AG04450 (cell line): ENCODE results near the gene DCBLD1. TPM values are rescaled to one million over a fixed set of nuclear protein-coding genes. Genes with fewer than 3 reads are reported as not detected.
A peak's percentile ranks its signal among the peaks of the same experiment; 100 is the strongest.

Experiments used
- CTCF ChIA-PET: fragments of 300-600, 350-600 bp; formaldehyde crosslinking; extraction: SDS; loops from one replicate; lab custom pipeline; 2022; ENCODE audit warnings: antibody characterized with exemption, inconsistent platforms; lab: Charles Lee
- POLR2A ChIA-PET: fragments of 350-600 bp; formaldehyde crosslinking; extraction: SDS; loops from one replicate; lab custom pipeline; 2021; ENCODE audit warnings: antibody characterized with exemption, inconsistent platforms; lab: Yijun Ruan, JAX
- DNase-seq: peaks from one replicate; pipeline ENCODE4 v3.0.0-alpha.2; 2011; ENCODE audit warnings: low read depth, low spot score
- H3K27ac ChIP-seq: one replicate; pipeline ENCODE4 v1.5.1; 2012; ENCODE audit warnings: low read depth, low read length, control low read depth
- H3K27me3 ChIP-seq: one replicate; pipeline ENCODE4 v1.6.0; 2012; ENCODE audit warnings: low read length; ENCODE audit not compliant: control insufficient read depth, insufficient read depth
- H3K4me3 ChIP-seq: 2 replicates; pipeline ENCODE4 v1.5.1; 2011; ENCODE audit warnings: mild to moderate bottlenecking, low read depth, low read length, control low read depth
- H3K9me3 ChIP-seq: 2 replicates; pipeline ENCODE4 v1.5.1; 2012; ENCODE audit warnings: low read length; ENCODE audit not compliant: control insufficient read depth, insufficient read depth
- polyA plus RNA-seq: library from polyadenylated mRNA; depleted of rRNA; stranded (reverse); fragments of >200 nt; gene quantifications from 2 replicates; pipeline ENCODE4 v1.2.3, GENCODE V29; 2011
- TF ChIP-seq, protein P1 (sequence below): IDR thresholded peaks from 2 replicates; pipeline ENCODE4 v1.5.1; 2011; ENCODE audit warnings: low read depth, low read length, control low read depth, inconsistent platforms

DCBLD1 gene
- polyA plus RNA-seq, 1 experiment = 19.0 TPM

DNA sequence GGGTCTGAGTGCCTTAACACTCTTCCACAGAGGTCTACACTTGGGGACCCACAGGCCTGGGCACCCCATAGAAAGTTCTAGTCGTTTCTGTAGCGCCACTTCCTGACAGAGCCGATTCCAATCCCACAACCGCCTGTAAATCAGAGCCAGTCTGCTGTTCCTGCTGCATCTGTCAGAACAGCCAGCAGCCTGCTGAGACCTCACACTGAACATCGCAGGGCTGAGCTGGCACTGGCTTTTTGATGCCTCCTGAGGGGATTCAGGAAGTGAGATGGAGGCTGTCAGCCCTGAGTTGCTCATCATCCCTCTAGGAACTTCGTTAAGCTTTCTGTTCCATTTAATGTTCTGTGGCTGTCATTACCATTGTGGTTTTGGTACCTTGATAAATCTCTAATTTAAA is 48.9 kb downstream of the DCBLD1 start:
- Histone ChIP-seq H3K9me3 (no peaks in the 10 kb centered on the region), H3K4me3 (no peak overlapping the region), H3K27me3 (no peaks in the 10 kb centered on the region), H3K27ac (no peak overlapping the region)
- ChIA-PET CTCF (interaction anchor here (1.0 kb wide), 2 partner anchors 25 to 81 kb away, joined by 4 read pairs; no protein-coding TSS in a partner anchor), POLR2A (interaction anchor here (0.5 kb wide), 1 partner anchor 8 kb away, joined by 3 read pairs; no protein-coding TSS in a partner anchor)
- no peak for DNase-seq
- TF ChIP-seq, protein P1, sequence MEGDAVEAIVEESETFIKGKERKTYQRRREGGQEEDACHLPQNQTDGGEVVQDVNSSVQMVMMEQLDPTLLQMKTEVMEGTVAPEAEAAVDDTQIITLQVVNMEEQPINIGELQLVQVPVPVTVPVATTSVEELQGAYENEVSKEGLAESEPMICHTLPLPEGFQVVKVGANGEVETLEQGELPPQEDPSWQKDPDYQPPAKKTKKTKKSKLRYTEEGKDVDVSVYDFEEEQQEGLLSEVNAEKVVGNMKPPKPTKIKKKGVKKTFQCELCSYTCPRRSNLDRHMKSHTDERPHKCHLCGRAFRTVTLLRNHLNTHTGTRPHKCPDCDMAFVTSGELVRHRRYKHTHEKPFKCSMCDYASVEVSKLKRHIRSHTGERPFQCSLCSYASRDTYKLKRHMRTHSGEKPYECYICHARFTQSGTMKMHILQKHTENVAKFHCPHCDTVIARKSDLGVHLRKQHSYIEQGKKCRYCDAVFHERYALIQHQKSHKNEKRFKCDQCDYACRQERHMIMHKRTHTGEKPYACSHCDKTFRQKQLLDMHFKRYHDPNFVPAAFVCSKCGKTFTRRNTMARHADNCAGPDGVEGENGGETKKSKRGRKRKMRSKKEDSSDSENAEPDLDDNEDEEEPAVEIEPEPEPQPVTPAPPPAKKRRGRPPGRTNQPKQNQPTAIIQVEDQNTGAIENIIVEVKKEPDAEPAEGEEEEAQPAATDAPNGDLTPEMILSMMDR = no peak

DNA sequence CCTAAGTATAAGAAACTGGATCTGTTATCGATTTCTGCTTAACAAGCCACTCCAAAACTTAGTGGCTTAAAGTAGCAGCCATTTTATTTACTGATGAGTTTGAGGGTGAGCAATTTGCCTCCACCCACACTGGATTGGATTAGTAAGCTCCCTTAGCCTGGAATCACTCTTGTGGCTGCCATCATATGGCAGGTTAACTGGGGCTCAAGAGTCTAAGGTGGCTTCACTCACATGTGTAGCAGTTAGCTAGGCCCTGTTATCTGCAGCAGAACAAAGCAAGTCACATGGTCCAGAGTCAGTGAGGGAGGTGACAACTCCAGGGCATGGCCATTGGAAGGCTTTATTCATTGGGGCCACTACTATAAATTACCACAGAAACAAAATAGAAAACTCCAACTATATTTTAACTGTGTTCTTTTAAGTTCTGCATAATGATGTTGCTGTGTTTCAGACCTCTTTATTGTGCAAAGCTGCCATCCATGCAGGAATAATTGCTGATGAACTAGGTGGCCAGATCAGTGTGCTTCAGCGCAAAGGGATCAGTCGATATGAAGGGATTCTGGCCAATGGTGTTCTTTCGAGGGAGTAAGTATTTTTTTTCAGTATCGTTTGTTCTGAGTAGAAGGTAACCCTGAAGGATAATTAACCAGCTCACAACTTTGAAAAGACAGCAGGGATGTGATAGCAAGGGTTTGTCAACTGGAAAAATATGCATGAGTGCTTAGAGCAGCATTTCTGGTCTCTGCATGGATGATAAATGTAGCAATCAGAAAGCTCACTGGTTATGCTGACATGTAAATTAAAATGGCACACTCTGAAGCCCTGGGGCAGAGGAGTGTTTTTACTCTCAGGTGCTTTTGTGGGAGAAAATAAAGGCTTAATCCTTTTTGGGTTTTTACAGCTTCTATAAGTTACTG is 49.6 kb downstream of the DCBLD1 start:
- H3K9me3 ChIP-seq = no peaks in the 10 kb centered on the region
- ChIA-PET POLR2A (interaction anchor here (0.5 kb wide), 1 partner anchor 8 kb away, joined by 3 read pairs; no protein-coding TSS in a partner anchor), CTCF (interaction anchor here (0.9 to 1.0 kb wide), 3 partner anchors 23 to 82 kb away, joined by 3 to 4 read pairs (median 4); no protein-coding TSS in a partner anchor)
- H3K27ac ChIP-seq = no peak overlapping the region
- DNase-seq = no peak
- H3K27me3 ChIP-seq = no peaks in the 10 kb centered on the region
- no peak overlapping the region for H3K4me3 ChIP-seq
- TF ChIP-seq, protein P1 = no peak

DNA sequence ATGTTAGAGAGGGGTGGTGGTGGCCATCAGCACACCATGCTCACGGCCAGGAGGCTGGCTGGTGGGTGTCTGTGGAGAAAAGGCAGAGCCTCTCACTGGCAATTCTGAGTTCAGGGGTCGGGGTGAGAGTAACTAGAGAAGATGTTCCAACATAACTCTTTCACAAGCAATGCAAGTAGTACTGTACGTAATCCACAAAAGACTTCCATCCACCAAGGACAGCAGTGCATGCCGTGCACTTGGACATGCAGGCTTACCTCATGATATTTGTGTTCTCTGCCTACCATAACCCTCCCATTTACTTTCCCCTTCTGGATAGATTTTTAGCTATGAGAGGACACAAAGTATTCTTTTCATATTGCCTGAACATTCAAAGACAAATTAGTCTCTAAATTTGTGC is 51.3 kb downstream of the DCBLD1 start:
- no peak overlapping the region for H3K4me3 ChIP-seq
- H3K27ac ChIP-seq = no peak overlapping the region
- TF ChIP-seq, protein P1 = no peak
- CTCF ChIA-PET = interaction anchor here (1.0 kb wide), 1 partner anchor 22 kb away, joined by 3 read pairs; no protein-coding TSS in a partner anchor
- H3K27me3 ChIP-seq = no peaks in the 10 kb centered on the region
- no peaks in the 10 kb centered on the region for H3K9me3 ChIP-seq
- DNase-seq = no peak
- POLR2A ChIA-PET = no interaction called here

DNA sequence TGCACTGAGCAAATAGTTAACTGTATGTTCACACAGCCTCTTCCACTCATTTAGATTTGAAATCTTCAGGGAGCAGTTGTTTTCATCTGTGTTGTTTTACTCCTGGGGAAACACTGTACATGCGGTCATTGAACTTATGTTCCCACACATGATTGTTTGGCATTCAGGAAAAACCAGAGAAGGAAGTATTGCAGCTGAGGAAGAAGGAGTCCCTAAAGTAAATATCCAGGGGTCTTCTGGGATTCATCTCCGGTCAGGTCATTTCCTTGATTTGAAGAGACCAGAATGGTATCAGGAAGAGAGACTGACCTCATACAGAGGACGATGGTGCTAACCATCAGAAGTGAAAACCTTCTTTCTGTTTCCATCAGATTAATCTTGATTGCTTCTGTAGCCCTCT is 52.5 kb downstream of the DCBLD1 start:
- TF ChIP-seq, protein P1 = no peak
- H3K4me3 ChIP-seq = no peak overlapping the region
- H3K27ac ChIP-seq = no peak overlapping the region
- no peaks in the 10 kb centered on the region for H3K9me3 ChIP-seq
- CTCF ChIA-PET = no interaction called here
- no peaks in the 10 kb centered on the region for H3K27me3 ChIP-seq
- no peak for DNase-seq
- POLR2A ChIA-PET = no interaction called here

DNA sequence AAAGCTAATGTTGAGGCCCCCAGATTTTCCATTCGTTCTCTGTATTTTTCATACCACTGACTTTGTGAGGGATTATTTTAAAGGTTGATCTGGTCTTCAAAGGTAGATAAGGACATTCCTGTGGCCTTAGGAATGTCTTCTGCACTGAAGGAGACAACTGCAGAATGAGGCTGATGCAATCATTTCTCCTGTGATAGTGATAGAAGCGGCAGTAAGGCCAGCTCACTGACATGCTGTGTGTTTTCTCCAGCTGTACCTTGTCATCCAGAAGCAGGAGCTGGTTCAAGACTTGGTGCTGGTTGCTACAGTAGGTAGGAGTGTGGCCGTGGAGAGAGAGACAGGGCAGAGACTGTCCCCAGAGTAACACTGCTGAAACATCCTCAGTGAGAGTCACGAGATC is 53.8 kb downstream of the DCBLD1 start:
- DNase-seq = no peak
- Histone ChIP-seq H3K9me3 (no peaks in the 10 kb centered on the region), H3K27ac (peak overlapping the region; percentile 41), H3K27me3 (no peaks in the 10 kb centered on the region), H3K4me3 (no peak overlapping the region)
- TF ChIP-seq, protein P1 = no peak
- CTCF ChIA-PET = interaction anchor here (0.9 kb wide), 1 partner anchor 87 kb away, joined by 7 read pairs; no protein-coding TSS in a partner anchor
- POLR2A ChIA-PET = no interaction called here
